Measurements from ENCODE around the gene TRAPPC12. TPM values are rescaled to one million over a fixed set of nuclear protein-coding genes. Genes with fewer than 3 reads are reported as not detected.
"Not testable (repeated sequence)": the region's sequence is repeated elsewhere in the genome, so short reads cannot be mapped to it uniquely, and the experiment has no call there.

Gene TRAPPC12
- total and polyA plus RNA-seq, 8 donors = 35.2 to 97.5 (median 40.9) TPM

DNA sequence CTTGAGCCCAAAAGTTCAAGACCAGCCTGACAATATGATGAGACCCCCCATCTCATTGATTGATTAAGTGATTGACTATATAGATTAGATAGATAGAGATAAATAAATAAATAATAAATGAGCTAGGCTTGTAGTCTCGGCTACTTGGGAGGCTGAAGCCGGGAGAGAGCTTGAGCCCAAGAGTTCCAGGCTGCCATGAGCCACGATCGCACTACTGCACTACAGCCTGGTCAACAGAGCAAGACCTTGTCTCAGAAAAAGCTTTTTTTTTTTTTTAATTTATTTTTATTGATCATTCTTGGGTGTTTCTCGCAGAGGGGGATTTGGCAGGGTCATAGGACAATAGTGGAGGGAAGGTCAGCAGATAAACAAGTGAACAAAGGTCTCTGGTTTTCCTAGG is 14.3 kb upstream of the TRAPPC12 start:
- Histone ChIP-seq H3K4me1 (no peaks in the 10 kb centered on the region), H3K27ac (no peak overlapping the region), H3K36me3 (no peaks in the 10 kb centered on the region), H3K27me3 (no peaks in the 10 kb centered on the region), H3K9me3 (no peaks in the 10 kb centered on the region), H3K4me3 (no peak overlapping the region)
- TF ChIP-seq, protein P1, sequence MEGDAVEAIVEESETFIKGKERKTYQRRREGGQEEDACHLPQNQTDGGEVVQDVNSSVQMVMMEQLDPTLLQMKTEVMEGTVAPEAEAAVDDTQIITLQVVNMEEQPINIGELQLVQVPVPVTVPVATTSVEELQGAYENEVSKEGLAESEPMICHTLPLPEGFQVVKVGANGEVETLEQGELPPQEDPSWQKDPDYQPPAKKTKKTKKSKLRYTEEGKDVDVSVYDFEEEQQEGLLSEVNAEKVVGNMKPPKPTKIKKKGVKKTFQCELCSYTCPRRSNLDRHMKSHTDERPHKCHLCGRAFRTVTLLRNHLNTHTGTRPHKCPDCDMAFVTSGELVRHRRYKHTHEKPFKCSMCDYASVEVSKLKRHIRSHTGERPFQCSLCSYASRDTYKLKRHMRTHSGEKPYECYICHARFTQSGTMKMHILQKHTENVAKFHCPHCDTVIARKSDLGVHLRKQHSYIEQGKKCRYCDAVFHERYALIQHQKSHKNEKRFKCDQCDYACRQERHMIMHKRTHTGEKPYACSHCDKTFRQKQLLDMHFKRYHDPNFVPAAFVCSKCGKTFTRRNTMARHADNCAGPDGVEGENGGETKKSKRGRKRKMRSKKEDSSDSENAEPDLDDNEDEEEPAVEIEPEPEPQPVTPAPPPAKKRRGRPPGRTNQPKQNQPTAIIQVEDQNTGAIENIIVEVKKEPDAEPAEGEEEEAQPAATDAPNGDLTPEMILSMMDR (IDR thresholded peaks at IDR 0.05) = no peak
- no peak for FAIRE-seq
- intact Hi-C loops (cut with DNase I) = no loop called here
- no peak for ATAC-seq
- no peak for DNase-seq
- 90% methylated on average over 5 of the region's 5 CpGs for WGBS, 2 donors

DNA sequence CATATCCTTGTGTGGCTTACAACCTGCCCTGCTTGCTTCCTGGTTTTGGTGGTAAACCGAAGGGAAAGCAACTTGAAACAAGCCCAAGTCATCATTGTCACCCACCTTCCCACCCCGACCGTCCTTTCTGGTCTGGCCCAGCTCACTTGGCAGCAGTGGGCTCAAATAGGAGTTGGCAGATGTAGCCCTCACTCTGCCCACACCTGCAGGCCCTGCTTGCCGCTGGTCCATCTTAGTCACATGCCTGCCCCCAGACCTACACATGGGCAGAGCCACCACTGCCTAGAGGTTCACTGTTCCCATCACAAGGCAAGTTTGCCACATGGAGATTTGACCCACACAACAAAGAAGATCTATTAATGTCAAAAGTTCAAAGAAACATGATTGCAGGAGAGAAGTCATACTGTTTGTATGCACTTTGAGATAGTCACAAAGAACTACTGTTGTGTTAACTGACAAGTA is 11.2 kb upstream of the TRAPPC12 start:
- FAIRE-seq = no peak

DNA sequence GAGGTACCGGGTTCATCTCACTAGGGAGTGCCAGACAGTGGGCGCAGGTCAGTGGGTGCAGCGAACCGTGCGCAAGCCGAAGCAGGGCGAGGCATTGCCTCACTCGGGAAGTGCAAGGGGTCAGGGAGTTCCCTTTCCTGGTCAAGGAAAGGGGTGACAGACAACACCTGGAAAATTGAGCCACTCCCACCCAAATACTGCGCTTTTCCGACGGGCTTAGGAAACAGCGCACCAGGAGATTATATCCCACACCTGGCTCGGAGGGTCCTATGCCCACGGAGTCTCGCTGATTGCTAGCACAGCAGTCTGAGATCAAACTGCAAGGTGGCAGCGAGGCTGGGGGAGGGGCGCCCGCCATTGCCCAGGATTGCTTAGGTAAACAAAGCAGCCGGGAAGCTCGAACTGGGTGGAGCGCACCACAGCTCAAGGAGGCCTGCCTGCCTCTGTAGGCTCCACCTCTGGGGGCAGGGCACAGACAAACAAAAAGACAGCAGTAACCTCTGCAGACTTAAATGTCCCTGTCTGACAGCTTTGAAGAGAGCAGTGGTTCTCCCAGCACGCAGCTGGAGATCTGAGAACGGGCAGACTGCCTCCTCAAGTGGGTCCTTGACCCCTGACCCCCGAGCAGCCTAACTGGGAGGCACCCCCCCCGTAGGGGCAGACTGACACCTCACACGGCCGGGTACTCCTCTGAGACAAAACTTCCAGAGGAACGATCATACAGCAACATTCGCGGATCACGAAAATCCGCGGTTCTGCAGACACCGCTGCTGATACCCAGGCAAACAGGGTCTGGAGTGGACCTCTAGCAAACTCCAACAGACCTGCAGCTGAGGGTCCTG is 9.9 kb upstream of the TRAPPC12 start:
- DNase-seq; FAIRE-seq; H3K27ac ChIP-seq; H3K27me3 ChIP-seq; intact Hi-C loops (cut with DNase I); H3K9me3 ChIP-seq; ATAC-seq; H3K4me1 ChIP-seq; H3K36me3 ChIP-seq; H3K4me3 ChIP-seq: not testable (repeated sequence)
- WGBS, 2 donors = 91 to 97% methylated on average over 24 to 34 of the region's 34 CpGs

More for the DNA sequence above, 11.2 kb upstream of the TRAPPC12 start:
- Histone ChIP-seq H3K9me3 (no peaks in the 10 kb centered on the region), H3K4me3 (no peak overlapping the region), H3K4me1 (no peaks in the 10 kb centered on the region), H3K27me3 (no peaks in the 10 kb centered on the region), H3K27ac (no peak overlapping the region), H3K36me3 (no peaks in the 10 kb centered on the region)
- intact Hi-C loops (cut with DNase I) = no loop called here
- DNase-seq (no peak), ATAC-seq (no peak)
- TF ChIP-seq, protein P1 (IDR thresholded peaks at IDR 0.05) = no peak
- 94 to 100% methylated on average over 4 of the region's 4 CpGs for WGBS, 2 donors

DNA sequence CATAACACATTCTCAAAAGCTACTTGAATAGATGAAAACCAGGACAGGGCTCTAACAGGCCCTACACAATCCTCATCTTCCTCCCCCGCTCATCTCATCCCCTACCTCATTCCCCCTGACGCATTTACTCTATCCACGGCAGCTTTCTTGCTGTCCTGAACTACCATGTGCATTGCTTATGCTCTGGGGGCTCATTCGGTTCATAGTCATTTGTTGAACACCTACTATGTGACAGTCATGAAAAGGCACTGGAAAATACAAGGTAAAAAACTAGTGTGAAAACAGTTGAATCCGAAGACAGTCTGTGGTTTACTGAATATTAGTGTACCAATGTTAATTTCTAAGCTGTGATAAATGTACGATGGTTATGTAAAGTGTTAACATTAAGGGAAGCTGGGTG is 2.7 kb upstream of the TRAPPC12 start:
- FAIRE-seq = no peak
- Histone ChIP-seq H3K27me3 (no peaks in the 10 kb centered on the region), H3K4me1 (peaks cover 3 to 27% (median 5%) of the 10 kb centered on the region in 3 donors), H3K4me3 (peak overlapping the region; percentile 54 to 96 (median 73)), H3K27ac (no peak overlapping the region), H3K36me3 (no peaks in the 10 kb centered on the region), H3K9me3 (no peaks in the 10 kb centered on the region)
- intact Hi-C loops (cut with DNase I) = no loop called here
- TF ChIP-seq, protein P1 (IDR thresholded peaks at IDR 0.05) = no peak
- no peak for ATAC-seq
- no peak for DNase-seq
- WGBS, 2 donors = 53 to 64% methylated on average over 6 of the region's 6 CpGs

DNA sequence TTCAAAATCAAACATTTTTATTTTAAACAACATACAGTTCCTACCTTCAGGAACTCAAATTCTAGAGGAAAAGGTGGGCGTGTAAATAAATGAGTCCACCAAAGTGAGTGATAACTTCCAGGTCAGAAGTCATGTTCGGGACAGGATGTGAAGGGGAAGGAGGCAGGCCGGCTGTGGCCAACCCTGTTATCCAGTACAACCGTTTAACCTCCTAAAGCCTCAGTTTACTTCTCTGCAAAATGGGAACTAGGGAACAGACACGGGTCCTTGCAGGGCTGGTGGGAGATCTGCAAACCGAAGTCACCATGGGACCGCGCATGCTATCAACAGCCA is 2.2 kb upstream of the TRAPPC12 start:
- FAIRE-seq (no peak), DNase-seq (no peak), ATAC-seq (peak; percentile 3 to 6 (median 4))
- Histone ChIP-seq H3K4me1 (peaks cover 3 to 27% (median 5%) of the 10 kb centered on the region in 3 donors), H3K36me3 (peaks cover 0 to under 1% (median 0%) of the 10 kb centered on the region in 3 donors), H3K9me3 (no peaks in the 10 kb centered on the region), H3K27ac (peak overlapping the region; percentile 79 to 92 (median 83)), H3K4me3 (peak overlapping the region; percentile 54 to 96 (median 73)), H3K27me3 (no peaks in the 10 kb centered on the region)
- TF ChIP-seq, protein P1 (IDR thresholded peaks at IDR 0.05) = no peak
- intact Hi-C loops (cut with DNase I) = no loop called here
- WGBS, 2 donors = 0% methylated on average over 8 of the region's 8 CpGs
